HepG2 (cell line): ENCODE results near the gene NSD1. TPM values are rescaled to one million over a fixed set of nuclear protein-coding genes. Genes with fewer than 3 reads are reported as not detected.

Experiments used
- ASH2L ChIP-seq: fragments of 300-600, 200-600 bp; sonication (generic); IDR thresholded peaks from 2 replicates; pipeline ENCODE4 v1.7.0; 2017; ENCODE audit warnings: low read depth, mild to moderate bottlenecking, moderate library complexity, mixed read lengths, low read length; ENCODE audit not compliant: insufficient read length
- CAMTA2 ChIP-seq: sonication (generic); formaldehyde crosslinking; IDR thresholded peaks from 2 replicates; pipeline ENCODE4 v1.4.0; 2020; ENCODE audit warnings: mild to moderate bottlenecking, missing genetic modification reagents, borderline replicate concordance
- GATA4 ChIP-seq: sonication (generic); IDR thresholded peaks from 2 replicates; pipeline ENCODE4 v1.6.1; 2016; ENCODE audit warnings: antibody characterized with exemption, low read depth, borderline replicate concordance
- KDM2A ChIP-seq: sonication (generic); formaldehyde crosslinking; IDR thresholded peaks from 2 replicates; pipeline ENCODE4 v1.4.0; 2020; ENCODE audit warnings: low read depth, missing genetic modification reagents, borderline replicate concordance
- KLF13 ChIP-seq: sonication (generic); formaldehyde crosslinking; IDR thresholded peaks from 2 replicates; pipeline ENCODE4 v1.4.0; 2020; ENCODE audit warnings: mild to moderate bottlenecking, missing genetic modification reagents
- MED13 ChIP-seq: sonication (generic); formaldehyde crosslinking; IDR thresholded peaks from 2 replicates; pipeline ENCODE4 v1.5.0; 2020; ENCODE audit warnings: missing genetic modification reagents
- MIXL1 ChIP-seq: IDR thresholded peaks from 2 replicates; pipeline ENCODE4 v1.6.1; 2016
- MZF1 ChIP-seq: sonication (generic); formaldehyde crosslinking; IDR thresholded peaks from 2 replicates; pipeline ENCODE4 v1.8.1; 2023; ENCODE audit warnings: mild to moderate bottlenecking, missing genetic modification reagents, borderline replicate concordance
- RBM22 ChIP-seq: fragments of 200-400 bp; formaldehyde crosslinking; optimal IDR thresholded peaks from 2 replicates; pipeline ENCODE3; 2017; ENCODE audit warnings: mild to moderate bottlenecking, low read length, moderate library complexity
- RELA ChIP-seq: sonication (generic); formaldehyde crosslinking; IDR thresholded peaks from 2 replicates; pipeline ENCODE4 v1.4.0; 2020; ENCODE audit warnings: missing genetic modification reagents
- SRSF9 ChIP-seq: fragments of 200-400 bp; formaldehyde crosslinking; IDR thresholded peaks from 2 replicates; pipeline ENCODE4 v1.6.1; 2018; ENCODE audit warnings: borderline replicate concordance, mild to moderate bottlenecking, low read depth, low read length; ENCODE audit not compliant: insufficient read depth, poor library complexity, severe bottlenecking
- TEAD3 ChIP-seq: optimal IDR thresholded peaks from 2 replicates; pipeline ENCODE3; 2016; ENCODE audit warnings: borderline replicate concordance
- ZFP91 ChIP-seq: sonication (generic); formaldehyde crosslinking; IDR thresholded peaks from 2 replicates; pipeline ENCODE4 v1.9.0; 2022; ENCODE audit warnings: missing genetic modification reagents, mild to moderate bottlenecking, borderline replicate concordance
- ZNF101 ChIP-seq: sonication (generic); formaldehyde crosslinking; IDR thresholded peaks from 2 replicates; pipeline ENCODE4 v1.4.0; 2020; ENCODE audit warnings: mild to moderate bottlenecking, low read depth, missing genetic modification reagents, borderline replicate concordance
- ZNF124 ChIP-seq: sonication (generic); formaldehyde crosslinking; IDR thresholded peaks from 2 replicates; pipeline ENCODE4 v1.4.0; 2020; ENCODE audit warnings: missing genetic modification reagents
- ZNF761 ChIP-seq: sonication (generic); formaldehyde crosslinking; conservative IDR thresholded peaks from 2 replicates; pipeline ENCODE4 v1.4.0; 2020; ENCODE audit warnings: mild to moderate bottlenecking, missing genetic modification reagents
- ZNF768 ChIP-seq: sonication (generic); formaldehyde crosslinking; IDR thresholded peaks from 2 replicates; pipeline ENCODE4 v1.4.0; 2020; ENCODE audit warnings: missing genetic modification reagents
- ZUFSP ChIP-seq: sonication (generic); formaldehyde crosslinking; IDR thresholded peaks from 2 replicates; pipeline ENCODE4 v1.9.0; 2021; ENCODE audit warnings: missing genetic modification reagents, mild to moderate bottlenecking, borderline replicate concordance
- polyA plus RNA-seq, 8 experiments: library from polyadenylated mRNA; depleted of rRNA in 3 of 8; stranded (reverse) in 7 of 8; unstranded in 1 of 8; fragments of >200 nt; fragmentation: Illumina TruSeq in 4 of 8; extraction: Trizol in 4 of 8; gene quantifications; 2 replicates each; pipeline versions ENCODE4 v1.2.1 to v1.2.3, GENCODE V29; 2011 to 2016; ENCODE audit warnings: low read depth in 4 of 8, missing spikeins in 1 of 8, mixed read lengths in 1 of 8; ENCODE audit not compliant: insufficient read depth in 1 of 8
- total RNA-seq, 5 experiments: library from RNA; depleted of rRNA; stranded (reverse); fragments of >200 nt; fragmentation: Illumina TruSeq; extraction: Trizol; gene quantifications; 2 replicates each; pipeline ENCODE4 v1.2.3, GENCODE V29; 2016; ENCODE audit warnings: low read depth in 1 of 5
- TF ChIP-seq, protein P1 (sequence below): sonication (generic); formaldehyde crosslinking; IDR thresholded peaks from 2 replicates; pipeline ENCODE4 v1.5.1; 2020; ENCODE audit warnings: missing genetic modification reagents, mild to moderate bottlenecking, borderline replicate concordance
- TF ChIP-seq, protein P2 (sequence below): IDR thresholded peaks from 2 replicates; pipeline ENCODE4 v1.6.1; 2018; ENCODE audit warnings: missing genetic modification reagents, mild to moderate bottlenecking, missing compliant biosample characterization

The NSD1 gene
- total and polyA plus RNA-seq, 2 of the 13 experiments (the other 11 are each of a cell fraction or from before 2014, with no cell fraction given) = 0.01 to 0.09 TPM

GRCh38 chr5:177303121-177303924 is 169.8 kb downstream of the NSD1 start, which contains the start of the genes PRELID1 and RAB24 (continued):
- TF ChIP-seq ZNF768 (CRISPR knock-in tag) (peak; percentile 12; the same call in 1 of the 2 replicates), MED13 (CRISPR knock-in tag) (peak; percentile 48; the same call in 1 of the 2 replicates), ZNF761 (CRISPR knock-in tag) (peak; percentile 48; the same call in 1 of the 2 replicates), ZNF101 (CRISPR knock-in tag) (no peak), ZFP91 (peak; percentile 76; the same call in 1 of the 2 replicates), ASH2L (peak; percentile 39), RELA (CRISPR knock-in tag) (no peak; the same call in 1 of the 2 replicates), SRSF9 (no peak), KDM2A (CRISPR knock-in tag) (peak; percentile 85; the same call in 1 of the 2 replicates), MIXL1 (no peak), TEAD3 (CRISPR knock-in tag) (peak; percentile 63), CAMTA2 (CRISPR knock-in tag) (0 out of 2 replicates have a peak, but pooled peaks have one; percentile 87), KLF13 (0 out of 2 replicates have a peak, but pooled peaks have one; percentile 56), ZNF124 (CRISPR knock-in tag) (peak; percentile 50), RBM22 (no peak), MZF1 (CRISPR knock-in tag) (0 out of 2 replicates have a peak, but pooled peaks have one; percentile 60), ZUFSP (CRISPR knock-in tag) (no peak), GATA4 (peak; percentile 53; the same call in 1 of the 2 replicates)
- TF ChIP-seq, protein P1, sequence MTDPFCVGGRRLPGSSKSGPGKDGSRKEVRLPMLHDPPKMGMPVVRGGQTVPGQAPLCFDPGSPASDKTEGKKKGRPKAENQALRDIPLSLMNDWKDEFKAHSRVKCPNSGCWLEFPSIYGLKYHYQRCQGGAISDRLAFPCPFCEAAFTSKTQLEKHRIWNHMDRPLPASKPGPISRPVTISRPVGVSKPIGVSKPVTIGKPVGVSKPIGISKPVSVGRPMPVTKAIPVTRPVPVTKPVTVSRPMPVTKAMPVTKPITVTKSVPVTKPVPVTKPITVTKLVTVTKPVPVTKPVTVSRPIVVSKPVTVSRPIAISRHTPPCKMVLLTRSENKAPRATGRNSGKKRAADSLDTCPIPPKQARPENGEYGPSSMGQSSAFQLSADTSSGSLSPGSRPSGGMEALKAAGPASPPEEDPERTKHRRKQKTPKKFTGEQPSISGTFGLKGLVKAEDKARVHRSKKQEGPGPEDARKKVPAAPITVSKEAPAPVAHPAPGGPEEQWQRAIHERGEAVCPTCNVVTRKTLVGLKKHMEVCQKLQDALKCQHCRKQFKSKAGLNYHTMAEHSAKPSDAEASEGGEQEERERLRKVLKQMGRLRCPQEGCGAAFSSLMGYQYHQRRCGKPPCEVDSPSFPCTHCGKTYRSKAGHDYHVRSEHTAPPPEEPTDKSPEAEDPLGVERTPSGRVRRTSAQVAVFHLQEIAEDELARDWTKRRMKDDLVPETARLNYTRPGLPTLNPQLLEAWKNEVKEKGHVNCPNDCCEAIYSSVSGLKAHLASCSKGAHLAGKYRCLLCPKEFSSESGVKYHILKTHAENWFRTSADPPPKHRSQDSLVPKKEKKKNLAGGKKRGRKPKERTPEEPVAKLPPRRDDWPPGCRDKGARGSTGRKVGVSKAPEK (CRISPR knock-in tag) = no peak
- TF ChIP-seq, protein P2, sequence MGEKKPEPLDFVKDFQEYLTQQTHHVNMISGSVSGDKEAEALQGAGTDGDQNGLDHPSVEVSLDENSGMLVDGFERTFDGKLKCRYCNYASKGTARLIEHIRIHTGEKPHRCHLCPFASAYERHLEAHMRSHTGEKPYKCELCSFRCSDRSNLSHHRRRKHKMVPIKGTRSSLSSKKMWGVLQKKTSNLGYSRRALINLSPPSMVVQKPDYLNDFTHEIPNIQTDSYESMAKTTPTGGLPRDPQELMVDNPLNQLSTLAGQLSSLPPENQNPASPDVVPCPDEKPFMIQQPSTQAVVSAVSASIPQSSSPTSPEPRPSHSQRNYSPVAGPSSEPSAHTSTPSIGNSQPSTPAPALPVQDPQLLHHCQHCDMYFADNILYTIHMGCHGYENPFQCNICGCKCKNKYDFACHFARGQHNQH = 0 out of 2 replicates have a peak, but pooled peaks have one; percentile 19
